Muscle of leg (tissue), 11 donors: ENCODE data around the gene C1orf52. TPM values are rescaled to one million over a fixed set of nuclear protein-coding genes. Genes with fewer than 3 reads are reported as not detected.
"Not testable (repeated sequence)": the region's sequence is repeated elsewhere in the genome, so short reads cannot be mapped to it uniquely, and the experiment has no call there.

Experiments
- DNase-seq: peaks from one replicate; pipeline ENCODE4 v3.0.0; 2013
- H3K27ac ChIP-seq: one replicate; pipeline ENCODE4 v1.5.1; 2013; ENCODE audit warnings: mild to moderate bottlenecking, low read length, control low read depth
- H3K27me3 ChIP-seq: one replicate; pipeline ENCODE4 v1.6.1; 2013; ENCODE audit warnings: low read length; ENCODE audit not compliant: control insufficient read depth, insufficient read depth
- H3K36me3 ChIP-seq: one replicate; pipeline ENCODE4 v1.6.1; 2013; ENCODE audit warnings: low read length; ENCODE audit not compliant: control insufficient read depth, insufficient read depth
- H3K4me1 ChIP-seq: one replicate; pipeline ENCODE4 v1.6.1; 2013; ENCODE audit warnings: low read length; ENCODE audit not compliant: control insufficient read depth, insufficient read depth
- H3K4me3 ChIP-seq: one replicate; pipeline ENCODE4 v1.5.1; 2013; ENCODE audit warnings: low read length, control low read depth
- H3K9me3 ChIP-seq: replicated peaks from 2 replicates; pipeline ENCODE4 v1.6.1; 2013; ENCODE audit warnings: low read depth, low read length; ENCODE audit not compliant: control insufficient read depth
- WGBS: methylation state at CpG from one replicate; pipeline ENCODE4 v1.1.5; 2013; ENCODE audit warnings: missing lambda C conversion rate; ENCODE audit not compliant: insufficient coverage; 5-methylcytosine and 5-hydroxymethylcytosine counted together
- polyA plus RNA-seq, 8 donors: library from polyadenylated mRNA; unstranded; fragments of 120-200 nt; gene quantifications; one replicate each; pipeline versions ENCODE4 v1.2.1 to v1.2.3, GENCODE V29; 2013; ENCODE audit warnings: inconsistent platforms in 1 of 8, low replicate concordance in 1 of 8; ENCODE audit not compliant: insufficient read length in 8 of 8, insufficient read depth in 1 of 8
- total RNA-seq: library from RNA; stranded (reverse); fragments of 120-200 nt; gene quantifications from one replicate; pipeline ENCODE4 v1.2.4, GENCODE V29; 2013

Gene C1orf52
- total and polyA plus RNA-seq, 9 donors: 21.5 to 31.9 (median 25.8) TPM

DNA sequence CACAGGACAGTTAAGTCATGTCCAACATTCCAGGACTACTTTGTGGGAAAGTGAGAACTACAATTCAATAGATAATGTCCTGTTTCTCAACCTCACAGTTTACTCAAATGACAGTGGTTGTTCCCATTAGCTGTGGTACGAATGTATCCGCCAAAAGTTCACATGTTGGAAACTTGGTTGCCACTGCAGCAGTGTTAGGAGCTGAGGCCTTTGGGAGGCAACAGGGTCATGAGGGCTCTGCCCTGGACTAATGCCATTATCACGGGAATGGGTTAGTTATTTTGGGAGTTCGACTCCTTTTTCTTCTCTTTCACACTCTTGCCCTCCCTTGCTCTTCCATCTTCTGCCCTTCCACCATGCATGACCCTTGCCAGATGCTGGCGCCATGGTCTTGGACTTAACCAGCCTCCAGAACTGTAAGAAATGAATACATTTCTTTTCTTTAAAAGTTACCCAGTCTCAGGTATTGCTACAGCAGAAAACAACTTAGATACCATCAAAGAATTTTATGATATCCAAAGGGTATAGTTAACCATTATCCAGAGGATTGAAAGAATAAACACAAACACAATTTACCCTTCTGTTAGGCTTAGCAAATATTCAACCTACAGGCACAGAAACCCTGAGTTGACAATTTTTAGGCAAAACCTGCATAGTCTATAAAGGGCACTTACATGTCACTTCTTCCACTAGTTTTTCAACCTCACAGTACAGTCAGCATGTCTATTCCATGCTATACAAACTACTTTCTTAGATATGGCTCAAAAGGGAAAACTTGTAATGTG is 9.5 kb upstream of the C1orf52 start:
- Histone ChIP-seq H3K36me3 (peaks cover 27% of the 10 kb centered on the region), H3K27ac (no peak overlapping the region), H3K27me3 (no peaks in the 10 kb centered on the region), H3K4me3 (no peak overlapping the region), H3K9me3 (no peaks in the 10 kb centered on the region), H3K4me1 (no peaks in the 10 kb centered on the region)
- no peak for DNase-seq
- no CpG with 5 or more reads among the region's 5 CpGs for WGBS

DNA sequence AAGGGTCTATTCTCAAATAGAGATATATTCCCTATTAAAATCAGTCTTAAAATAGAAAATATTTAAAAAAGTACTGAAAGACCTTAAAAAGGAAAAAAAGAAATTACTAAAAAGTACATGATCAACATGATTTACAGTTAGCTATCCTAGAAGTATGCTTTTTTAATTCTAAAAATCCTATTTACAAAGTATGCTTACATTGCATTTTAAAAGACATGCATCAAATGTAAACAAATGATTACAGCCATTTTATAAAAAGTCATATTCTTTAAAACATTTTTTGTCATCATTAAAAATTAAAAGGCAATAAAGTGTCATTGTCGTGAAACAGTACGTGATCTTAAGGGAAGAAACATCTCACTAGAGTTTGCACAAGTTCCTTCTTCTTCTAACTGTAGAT is 7.9 kb upstream of the C1orf52 start:
- Histone ChIP-seq H3K27ac (no peak overlapping the region), H3K4me3 (no peak overlapping the region), H3K36me3 (peaks cover 27% of the 10 kb centered on the region), H3K27me3 (no peaks in the 10 kb centered on the region), H3K9me3 (no peaks in the 10 kb centered on the region), H3K4me1 (no peaks in the 10 kb centered on the region)
- no CpG with 5 or more reads among the region's 2 CpGs for WGBS
- no peak for DNase-seq

GRCh38 chr1:85264150-85264549 is 4.7 kb upstream of the C1orf52 start:
- H3K36me3 ChIP-seq: peaks cover 13% of the 10 kb centered on the region

DNA sequence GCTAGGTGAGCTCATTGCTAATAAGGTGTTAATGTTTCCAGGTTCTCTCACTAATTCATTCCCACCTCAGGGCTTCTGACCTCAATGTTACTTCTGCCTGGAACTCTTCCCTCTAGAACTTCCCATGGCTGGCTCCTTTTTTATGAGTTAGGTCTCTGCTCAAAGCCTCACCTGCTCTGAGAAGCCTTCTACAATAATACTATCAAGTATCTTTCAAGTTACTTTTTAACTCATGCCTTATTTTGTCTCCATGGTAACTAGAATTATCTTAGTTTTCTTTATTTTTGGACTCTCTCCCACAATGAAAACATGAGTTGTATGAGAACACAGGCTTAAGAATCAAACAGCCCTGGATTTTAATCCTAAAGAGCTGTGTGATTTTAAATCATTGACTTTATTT is 3.5 kb upstream of the C1orf52 start:
- H3K27me3 ChIP-seq: no peaks in the 10 kb centered on the region
- H3K4me3 ChIP-seq: no peak overlapping the region
- peaks cover 12% of the 10 kb centered on the region for H3K4me1 ChIP-seq
- DNase-seq: no peak
- H3K9me3 ChIP-seq: no peaks in the 10 kb centered on the region
- H3K27ac ChIP-seq: no peak overlapping the region
- peaks cover 9% of the 10 kb centered on the region for H3K36me3 ChIP-seq

More at GRCh38 chr1:85264150-85264549, 4.7 kb upstream of the C1orf52 start:
- Histone ChIP-seq H3K27me3 (no peaks in the 10 kb centered on the region), H3K9me3 (no peaks in the 10 kb centered on the region), H3K4me3 (no peak overlapping the region), H3K27ac (no peak overlapping the region), H3K4me1 (peaks cover 5% of the 10 kb centered on the region)
- WGBS: 94% methylated on average over 2 of the region's 2 CpGs
- no peak for DNase-seq

- H3K4me3 ChIP-seq: peak overlapping the region; percentile 98
- H3K27ac ChIP-seq: peak overlapping the region; percentile 98
- DNase-seq: peak; percentile 99
- no peaks in the 10 kb centered on the region for H3K9me3 ChIP-seq
- no peaks in the 10 kb centered on the region for H3K27me3 ChIP-seq
- peaks cover 12% of the 10 kb centered on the region for H3K4me1 ChIP-seq
- H3K36me3 ChIP-seq: peaks cover 10% of the 10 kb centered on the region
- 10% methylated on average over 4 of the region's 7 CpGs for WGBS
These were observed 431 bp upstream of the C1orf52 start for GRCh38 chr1:85259912-85260274.

DNA sequence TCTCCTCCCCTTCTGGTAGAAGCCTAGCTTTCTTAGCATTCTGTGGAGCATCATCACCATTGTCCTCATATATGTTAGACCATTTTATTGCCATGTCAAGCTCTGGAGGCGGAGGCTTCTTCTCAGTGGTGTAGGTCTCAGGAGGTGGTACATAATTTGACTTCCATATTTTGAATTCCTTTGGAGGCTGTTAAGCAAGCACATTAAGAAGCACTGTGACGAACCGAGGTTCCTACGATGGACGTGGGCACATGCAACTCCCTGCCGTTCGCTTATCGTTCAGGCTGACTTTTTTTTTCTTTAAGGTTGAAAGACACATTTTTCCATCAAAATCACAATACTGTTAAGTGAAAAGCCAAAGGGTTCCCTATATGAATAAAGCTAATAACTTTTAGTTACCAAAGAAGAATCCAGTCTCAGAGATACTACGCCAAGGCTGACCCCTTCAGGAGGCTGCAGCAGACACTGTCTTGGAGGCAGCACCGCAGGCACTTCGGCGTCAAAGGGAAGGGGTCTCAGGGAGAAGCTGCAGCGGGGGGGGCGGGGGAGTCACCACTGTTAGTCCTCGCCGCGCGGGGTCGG is 835 bp downstream of the C1orf52 start:
- Histone ChIP-seq H3K36me3 (peaks cover 10% of the 10 kb centered on the region), H3K4me1 (peaks cover 12% of the 10 kb centered on the region), H3K9me3 (no peaks in the 10 kb centered on the region), H3K4me3 (peak overlapping the region; percentile 98), H3K27me3 (no peaks in the 10 kb centered on the region), H3K27ac (peak overlapping the region; percentile 92)
- no peak for DNase-seq
- WGBS: 2% methylated on average over 11 of the region's 19 CpGs

DNA sequence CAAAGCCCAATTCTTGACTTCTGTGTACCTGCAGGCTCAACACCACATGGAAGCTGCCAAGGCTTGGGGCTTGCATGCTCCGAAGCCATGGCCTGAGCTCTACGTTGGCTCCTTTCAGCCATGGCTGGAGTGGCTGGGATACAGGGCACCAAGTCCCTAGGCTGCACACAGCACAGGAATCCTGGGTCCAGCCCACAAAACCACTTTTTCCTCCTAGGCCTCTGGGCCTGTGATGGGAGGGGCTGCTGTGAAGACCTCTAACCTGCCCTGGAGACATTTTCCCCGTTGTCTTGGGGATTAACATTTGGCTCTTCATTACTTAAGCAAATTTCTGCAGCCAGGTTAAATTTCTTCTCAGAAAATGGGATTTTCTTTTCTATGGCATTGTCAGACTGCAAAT is 10.4 kb downstream of the C1orf52 start:
- not testable (repeated sequence) for H3K27ac ChIP-seq, H3K36me3 ChIP-seq, H3K9me3 ChIP-seq, DNase-seq, H3K4me3 ChIP-seq, H3K4me1 ChIP-seq, H3K27me3 ChIP-seq
- WGBS: 85% methylated on average over 2 of the region's 3 CpGs

DNA sequence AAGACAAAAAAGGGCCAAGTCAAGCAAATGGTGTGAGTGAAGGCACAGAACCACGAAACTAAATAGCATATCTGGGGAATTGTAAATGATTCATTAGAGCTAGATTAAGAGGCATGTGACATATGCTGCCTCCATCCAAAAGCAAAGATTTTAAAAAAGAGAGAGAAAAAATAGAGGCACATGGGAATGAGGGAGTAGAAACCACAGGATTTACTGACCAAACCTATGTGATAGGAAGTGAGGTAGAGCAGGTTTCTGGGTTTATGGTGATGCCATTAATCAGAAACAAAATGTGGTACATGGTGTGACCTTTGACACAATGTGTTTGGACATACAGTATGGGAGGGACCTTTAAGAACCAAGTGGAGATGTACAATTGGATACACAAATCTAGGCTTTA is 13.6 kb downstream of the C1orf52 start:
- Histone ChIP-seq H3K9me3 (no peaks in the 10 kb centered on the region), H3K36me3 (peaks cover 3% of the 10 kb centered on the region), H3K4me1 (peaks cover 7% of the 10 kb centered on the region), H3K4me3 (no peak overlapping the region), H3K27me3 (no peaks in the 10 kb centered on the region), H3K27ac (no peak overlapping the region)
- no CpG with 5 or more reads among the region's 1 CpG for WGBS
- DNase-seq: no peak

DNA sequence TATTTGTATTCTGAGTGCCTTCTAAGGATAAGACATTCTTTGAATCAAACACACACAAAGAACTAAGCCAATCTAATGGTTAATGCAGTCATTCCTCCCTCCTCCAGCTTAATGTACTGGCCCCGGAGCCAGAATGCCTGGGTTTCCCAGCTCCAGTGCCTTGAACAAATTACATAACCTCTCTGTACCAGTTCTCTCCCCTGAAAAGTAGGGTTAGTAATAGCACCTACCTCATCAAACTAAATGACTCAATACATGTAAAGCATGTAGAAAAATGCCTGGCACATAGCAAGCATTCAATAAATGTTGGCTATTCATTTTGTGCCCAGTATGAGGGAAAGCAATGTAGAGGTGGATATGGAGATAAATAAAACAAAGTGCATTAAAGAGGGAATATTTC is 14.0 kb downstream of the C1orf52 start:
- no peaks in the 10 kb centered on the region for H3K9me3 ChIP-seq
- H3K27ac ChIP-seq: peak overlapping the region; percentile 82
- peaks cover 3% of the 10 kb centered on the region for H3K36me3 ChIP-seq
- peak; percentile 27 for DNase-seq
- no peaks in the 10 kb centered on the region for H3K27me3 ChIP-seq
- no peak overlapping the region for H3K4me3 ChIP-seq
- WGBS: no CpG with 5 or more reads among the region's 1 CpG
- peaks cover 7% of the 10 kb centered on the region for H3K4me1 ChIP-seq

- H3K36me3 ChIP-seq: no peaks in the 10 kb centered on the region
- peaks cover 7% of the 10 kb centered on the region for H3K4me1 ChIP-seq
- H3K4me3 ChIP-seq: no peak overlapping the region
- no peaks in the 10 kb centered on the region for H3K27me3 ChIP-seq
- DNase-seq: peak; percentile 94
- no peaks in the 10 kb centered on the region for H3K9me3 ChIP-seq
- peak overlapping the region; percentile 82 for H3K27ac ChIP-seq
- WGBS: 14% methylated on average over 3 of the region's 4 CpGs
These were observed 15.0 kb downstream of the C1orf52 start for GRCh38 chr1:85244271-85245061.
